Ammon's horn (tissue), 1 donor: ENCODE results near the gene CACNA1C.
"Not testable (repeated sequence)": the region's sequence is repeated elsewhere in the genome, so short reads cannot be mapped to it uniquely, and the experiment has no call there.

Experiments used
- DNase-seq: peaks from one replicate; pipeline ENCODE4 v3.0.0-alpha.2; 2016; ENCODE audit warnings: low spot score

Gene CACNA1C

DNA sequence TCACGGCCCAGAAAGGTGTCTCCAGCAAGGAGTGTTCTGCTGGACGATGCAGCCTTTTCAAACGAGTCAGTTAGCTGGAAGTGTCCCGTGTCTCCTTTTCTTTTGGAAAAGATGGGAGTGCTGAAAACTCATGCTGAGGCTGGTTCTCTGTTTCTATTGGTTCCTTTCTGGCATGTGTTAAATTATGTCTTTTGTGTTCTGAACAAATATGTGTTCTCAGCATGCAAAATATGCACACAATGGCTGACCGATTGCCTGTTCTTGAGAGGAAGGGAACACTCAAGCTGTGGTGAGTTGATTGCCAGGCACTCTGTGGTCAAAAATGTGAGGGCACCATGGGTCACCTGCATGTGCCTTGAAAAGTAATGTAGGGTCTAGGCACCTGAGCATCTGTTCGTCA lies 181.3 kb downstream of the CACNA1C start:
- DNase-seq, result no peak

- no peak for DNase-seq
Observed at GRCh38 chr12:2234646-2235350, 182.0 kb downstream of the CACNA1C start.

GRCh38 chr12:2236506-2237294 lies 183.9 kb downstream of the CACNA1C start:
- DNase-seq, result no peak

DNA sequence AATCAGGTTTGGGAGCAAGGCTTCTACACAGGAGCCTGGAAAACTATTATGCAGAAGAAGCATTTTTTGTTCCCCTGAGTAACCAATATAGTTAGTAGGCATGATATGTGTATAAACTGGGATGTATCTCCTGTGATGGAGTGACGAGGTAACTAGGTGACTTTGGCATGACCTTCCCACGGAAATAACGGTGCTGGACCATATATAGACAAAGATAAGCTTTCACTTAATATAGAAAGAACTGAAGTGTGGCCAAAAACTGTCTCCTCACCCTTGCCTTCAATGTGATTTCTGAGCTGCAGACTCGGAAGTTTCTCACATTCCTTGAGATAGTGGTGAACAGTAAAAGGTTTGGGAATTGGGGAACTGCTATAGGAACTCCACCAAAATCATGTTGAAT lies 185.3 kb downstream of the CACNA1C start:
- no peak for DNase-seq

GRCh38 chr12:2239381-2239871 lies 186.6 kb downstream of the CACNA1C start:
- DNase-seq, result no peak

- DNase-seq, result no peak
Observed at GRCh38 chr12:2240390-2240789, 187.6 kb downstream of the CACNA1C start.

DNA sequence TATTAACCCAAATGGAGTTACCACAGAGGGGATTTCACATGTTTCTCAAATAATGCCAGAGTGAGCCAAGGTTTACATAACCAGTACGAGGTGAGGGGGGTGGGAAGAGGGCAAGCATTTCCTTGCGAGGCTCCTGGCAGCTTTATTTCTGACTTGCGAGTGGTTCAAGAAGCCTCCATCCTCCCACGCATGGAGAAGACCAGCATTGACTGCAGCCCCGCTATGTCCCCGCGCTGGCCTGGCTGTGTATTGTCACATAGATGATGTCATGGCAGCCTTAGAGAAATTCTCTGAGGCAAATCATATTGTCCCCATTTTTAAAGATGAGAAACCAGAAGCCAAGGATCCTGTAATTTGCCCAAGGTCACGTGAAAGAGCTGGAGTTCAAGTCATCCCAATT lies 188.2 kb downstream of the CACNA1C start:
- no peak for DNase-seq

DNA sequence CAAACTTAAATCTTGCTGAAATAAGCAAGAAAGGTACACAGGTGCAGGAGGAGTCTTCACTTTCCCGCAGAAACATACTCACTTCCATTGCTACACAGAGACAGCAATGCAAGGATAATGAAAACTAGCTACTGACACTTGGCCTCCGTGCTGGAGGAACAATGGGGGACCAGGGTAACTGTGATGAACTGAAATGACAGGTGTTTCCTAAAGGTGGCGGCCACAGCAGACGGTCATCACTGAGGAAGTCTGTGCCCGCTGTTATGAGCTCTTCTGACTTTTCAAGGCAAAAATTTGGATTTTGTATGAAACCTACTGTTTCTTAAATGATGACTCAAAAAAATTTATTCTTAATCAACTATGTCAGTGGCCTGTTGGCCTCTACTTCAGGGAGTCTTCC lies 189.4 kb downstream of the CACNA1C start:
- DNase-seq, result no peak

DNA sequence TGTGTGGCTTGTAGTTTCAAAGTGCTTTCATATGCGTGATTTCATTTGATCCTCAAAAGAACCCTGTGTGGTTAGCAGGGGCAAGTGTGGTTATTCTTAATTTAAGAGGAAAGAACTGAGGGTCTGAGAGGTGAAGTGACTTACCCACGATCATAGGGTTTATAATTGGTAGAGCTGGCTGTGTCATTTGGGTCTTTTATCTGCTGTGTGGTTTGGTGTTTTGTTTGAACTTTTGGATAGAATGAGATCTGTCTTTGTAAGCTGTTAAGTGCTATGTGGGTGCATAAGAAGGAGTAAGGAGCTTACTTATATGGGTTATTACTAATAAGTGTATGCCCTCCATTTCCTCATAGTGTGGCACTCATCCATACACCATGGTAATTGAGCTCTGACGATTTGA lies 190.0 kb downstream of the CACNA1C start:
- DNase-seq, result no peak

DNA sequence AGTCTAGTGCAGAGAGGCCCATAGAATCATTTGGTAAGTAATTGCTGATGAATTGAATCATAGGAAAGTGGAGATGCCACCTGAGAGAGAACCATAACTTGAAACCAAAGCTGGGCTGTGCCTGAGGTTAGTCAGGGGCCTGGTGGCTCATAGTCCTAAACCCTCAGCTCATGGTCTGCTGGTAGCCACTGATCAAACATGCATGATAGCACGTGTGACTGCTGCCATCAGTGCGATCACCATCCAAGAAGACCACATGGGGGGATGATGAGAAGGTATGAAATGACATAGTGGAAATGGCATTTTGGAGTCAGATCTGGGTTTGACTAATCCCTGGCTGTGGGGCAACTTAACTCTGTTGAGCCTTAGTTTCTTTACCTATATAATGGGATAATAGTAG lies 190.5 kb downstream of the CACNA1C start:
- no peak for DNase-seq

GRCh38 chr12:2244013-2244861 lies 191.4 kb downstream of the CACNA1C start:
- DNase-seq, result peak; percentile 54

- DNase-seq, result no peak
Observed at GRCh38 chr12:2246358-2246757, 193.6 kb downstream of the CACNA1C start.

GRCh38 chr12:2247120-2247519 lies 194.3 kb downstream of the CACNA1C start:
- DNase-seq, result no peak

DNA sequence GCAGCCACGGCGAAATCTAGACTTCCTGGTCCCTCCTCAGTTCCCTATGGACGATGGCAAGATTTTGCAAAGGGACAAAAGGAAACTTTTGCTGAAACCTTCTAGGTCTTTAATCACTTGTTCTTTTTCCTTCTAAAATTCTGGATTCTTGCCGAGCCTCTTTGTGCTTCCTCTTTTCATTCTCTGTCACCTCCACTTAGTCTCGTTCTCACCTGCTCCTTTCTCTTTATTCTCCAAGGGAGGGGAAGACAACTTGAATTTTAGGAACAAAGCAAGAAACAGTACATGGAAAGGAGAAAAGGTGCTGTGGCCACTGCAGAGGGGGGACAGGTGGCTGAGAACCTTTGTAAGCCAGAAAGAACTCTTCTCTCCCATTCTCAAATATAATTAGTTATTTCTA lies 194.8 kb downstream of the CACNA1C start:
- no peak for DNase-seq

DNA sequence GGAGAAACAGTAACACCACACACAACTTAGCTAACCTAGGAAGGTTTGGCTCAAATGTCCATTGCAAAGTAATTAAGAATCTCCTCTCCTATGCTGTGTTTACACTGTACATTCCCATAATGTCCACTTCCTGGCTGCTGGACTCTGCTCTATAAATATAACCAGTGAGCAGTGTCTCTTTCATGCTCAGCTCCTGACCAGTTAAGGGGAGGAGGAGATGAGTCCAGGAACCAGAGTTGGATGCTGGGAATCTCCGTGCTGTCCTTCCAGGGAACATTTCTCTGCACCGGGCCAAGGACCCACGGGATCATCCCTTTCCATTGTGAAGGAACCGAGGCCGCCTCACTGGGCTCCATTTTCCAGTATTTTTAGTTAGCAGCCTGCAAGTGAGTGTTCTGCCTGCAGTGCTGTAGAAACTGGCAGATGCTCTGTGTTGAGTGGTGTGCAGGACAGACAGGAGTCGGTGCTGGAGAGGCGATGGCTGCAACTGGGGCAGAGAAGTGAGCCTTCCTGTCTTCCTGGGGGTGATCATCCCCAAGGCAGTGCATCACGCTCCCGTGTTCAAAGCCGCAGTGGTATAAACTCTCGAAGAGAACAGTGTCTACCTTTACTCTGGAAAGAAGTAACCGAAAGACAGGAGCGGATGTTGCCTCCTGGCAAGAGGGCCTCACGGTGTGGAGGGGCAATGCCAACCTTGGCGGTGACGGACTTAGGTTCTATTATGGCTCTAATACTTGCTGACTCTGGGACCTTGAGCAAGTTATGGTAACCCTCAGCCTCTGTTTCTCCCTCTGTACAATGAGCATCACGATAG lies 195.5 kb downstream of the CACNA1C start:
- no peak for DNase-seq

- DNase-seq, result no peak
Observed at GRCh38 chr12:2248901-2249381, 196.2 kb downstream of the CACNA1C start.

GRCh38 chr12:2250797-2251196 lies 198.0 kb downstream of the CACNA1C start:
- peak; percentile 34 for DNase-seq

- DNase-seq, result no peak
Observed at GRCh38 chr12:2251526-2252209, 198.9 kb downstream of the CACNA1C start.

DNA sequence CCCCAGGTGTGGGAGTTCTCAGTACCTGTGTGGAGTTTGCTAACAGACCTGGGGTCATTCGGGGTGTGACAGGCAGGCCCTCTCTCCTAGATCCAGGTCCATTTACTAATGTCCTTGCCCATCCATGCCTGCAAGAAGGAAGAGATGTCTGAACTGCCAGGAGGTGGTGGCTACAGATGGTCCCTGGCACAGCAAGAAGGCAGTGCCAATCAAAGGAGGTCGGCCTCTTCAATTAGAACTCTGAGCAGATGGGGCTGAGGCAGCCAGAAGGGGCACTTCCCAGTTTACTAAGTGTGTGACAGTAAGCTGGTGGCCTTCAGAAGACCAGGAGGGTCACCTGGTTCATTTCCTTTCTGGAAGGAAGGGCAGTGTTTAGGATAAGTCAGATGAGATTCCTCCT lies 202.5 kb downstream of the CACNA1C start:
- DNase-seq, result no peak

DNA sequence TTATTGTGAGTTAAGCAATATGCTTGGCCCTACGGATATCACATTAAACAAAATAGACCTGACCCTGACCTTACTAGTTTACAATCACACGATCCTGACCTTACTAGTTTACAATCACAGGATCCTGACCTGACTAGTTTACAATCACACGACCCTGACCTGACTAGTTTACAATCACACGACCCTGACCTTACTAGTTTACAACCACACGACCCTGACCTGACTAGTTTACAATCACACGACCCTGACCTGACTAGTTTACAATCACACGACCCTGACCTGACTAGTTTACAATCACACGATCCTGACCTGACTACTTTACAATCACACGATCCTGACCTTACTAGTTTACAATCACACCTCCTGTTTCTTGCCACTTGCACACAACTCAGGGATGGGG lies 202.9 kb downstream of the CACNA1C start:
- not testable (repeated sequence) for DNase-seq

DNA sequence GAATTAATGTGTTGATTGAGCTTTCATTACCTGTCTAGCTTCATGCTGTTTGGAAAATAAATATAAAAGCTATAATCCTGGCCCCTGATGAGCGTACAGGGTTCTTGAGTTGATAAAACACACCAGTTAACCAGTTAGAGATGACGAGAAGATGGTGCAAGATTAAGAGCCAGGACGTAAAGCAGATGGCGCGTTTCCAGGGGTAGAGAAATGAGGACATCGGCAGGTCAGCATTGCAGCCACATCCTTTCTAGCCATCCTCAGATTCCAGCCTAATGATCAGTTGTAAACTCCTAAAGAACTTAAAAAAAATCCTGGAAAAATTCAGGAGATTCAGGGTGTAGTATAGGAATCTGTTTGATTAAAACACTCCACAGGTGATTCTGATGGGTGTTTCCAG lies 203.7 kb downstream of the CACNA1C start:
- DNase-seq, result no peak
